H1 (cell line): ENCODE results near the gene CELF6.

ENCODE experiments used
- BACH1 ChIP-seq: IDR thresholded peaks from 2 replicates; pipeline ENCODE4 v1.6.1; 2012; ENCODE audit warnings: low read length, improper control_type of control experiment
- CHD1 ChIP-seq: IDR thresholded peaks from 2 replicates; pipeline ENCODE4 v1.6.1; 2012; ENCODE audit warnings: low read depth, low read length, improper control_type of control experiment
- CTCF ChIP-seq, 3 experiments: IDR thresholded peaks; 1 replicate in 2 of 3; 2 replicates in 1 of 3; pipeline versions ENCODE4 v1.5.1 to v1.6.1; 2011; ENCODE audit warnings: low read length in 3 of 3, mild to moderate bottlenecking in 3 of 3, inconsistent platforms in 2 of 3, low read depth in 1 of 3, moderate library complexity in 1 of 3; ENCODE audit not compliant: insufficient read depth in 1 of 3; ENCODE audit errors: control extremely low read depth in 1 of 3
- EP300 ChIP-seq, 2 experiments: IDR thresholded peaks; 1 replicate in 1 of 2; 2 replicates in 1 of 2; pipeline ENCODE4 v1.6.1; 2011 to 2012; ENCODE audit warnings: low read depth in 2 of 2, low read length in 2 of 2, mild to moderate bottlenecking in 2 of 2, borderline replicate concordance in 1 of 2, inconsistent platforms in 1 of 2, moderate library complexity in 1 of 2
- EZH2 ChIP-seq: fragments of 200-600 bp; sonication (generic); IDR thresholded peaks from 2 replicates; pipeline ENCODE4 v1.7.1; 2012; ENCODE audit warnings: low read depth, mild to moderate bottlenecking, moderate library complexity, low read length, inconsistent platforms; ENCODE audit not compliant: severe bottlenecking
- NRF1 ChIP-seq: IDR thresholded peaks from 2 replicates; pipeline ENCODE4 v1.6.1; 2011; ENCODE audit warnings: mild to moderate bottlenecking, low read depth, low read length, improper control_type of control experiment
- POU5F1 ChIP-seq: IDR thresholded peaks from 2 replicates; pipeline ENCODE4 v1.6.1; 2011; ENCODE audit warnings: low read depth, mild to moderate bottlenecking, low read length, moderate library complexity
- SIN3A ChIP-seq, 2 experiments: IDR thresholded peaks in 1 of 2; conservative IDR thresholded peaks in 1 of 2; 2 replicates each; pipeline ENCODE4 v1.6.1; 2011 to 2012; ENCODE audit warnings: low read length in 2 of 2, improper control_type of control experiment in 1 of 2, low read depth in 1 of 2, mild to moderate bottlenecking in 1 of 2
- SIX5 ChIP-seq: IDR thresholded peaks from 2 replicates; pipeline ENCODE4 v1.6.1; 2011; ENCODE audit warnings: mild to moderate bottlenecking, low read depth, low read length
- TCF12 ChIP-seq: IDR thresholded peaks from 2 replicates; pipeline ENCODE4 v1.6.1; 2011; ENCODE audit warnings: low read depth, mild to moderate bottlenecking, low read length
- USF2 ChIP-seq: IDR thresholded peaks from 2 replicates; pipeline ENCODE4 v1.6.1; 2011; ENCODE audit warnings: low read length, improper control_type of control experiment
- ZNF274 ChIP-seq: IDR thresholded peaks from 2 replicates; pipeline ENCODE4 v1.7.0; 2012; ENCODE audit warnings: low read length, borderline replicate concordance; ENCODE audit errors: extremely low read depth

DNA sequence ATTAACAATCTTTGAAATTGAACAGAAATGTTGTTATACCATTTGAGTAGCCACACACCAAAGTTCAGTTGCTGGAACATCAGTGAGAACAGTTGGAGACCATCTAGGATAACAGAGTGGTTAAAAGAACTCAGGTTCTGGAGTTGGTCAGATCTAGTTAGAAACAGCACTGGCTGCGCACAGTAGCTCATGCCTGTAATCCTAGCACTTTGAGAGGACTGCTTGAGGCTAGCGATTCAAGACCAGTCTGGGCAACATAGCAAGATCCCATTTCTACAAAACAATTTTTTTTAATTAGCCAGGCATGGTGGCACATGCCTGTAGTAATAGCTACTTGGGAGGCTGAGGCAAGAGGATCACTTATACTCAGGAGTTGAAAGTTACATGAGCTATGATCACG is 81.4 kb downstream of the CELF6 start:
- TF ChIP-seq CHD1 (no peak), SIN3A (conservative IDR thresholded peaks at IDR 0.05 in 1 of 2, IDR thresholded peaks at IDR 0.05 in 1 of 2; ENCODE audit: low read depth in 1 of 2, low read length in 2 of 2) (no peak), NRF1 (no peak), ZNF274 (no peak), EP300 (IDR thresholded peaks at IDR 0.05; ENCODE audit: borderline replicate concordance in 1 of 2, low read depth in 2 of 2, low read length in 2 of 2) (no peak), SIX5 (no peak), BACH1 (no peak), TCF12 (no peak), EZH2 (no peak), CTCF (IDR thresholded peaks at IDR 0.05; ENCODE audit: control extremely low read depth in 1 of 3, insufficient read depth in 1 of 3, low read depth in 1 of 3, low read length in 3 of 3) (no peak), POU5F1 (no peak), USF2 (no peak)
